Glomerular endothelial cell (primary cell): ENCODE measurements around the gene DHX35. TPM values are rescaled to one million over a fixed set of nuclear protein-coding genes. Genes with fewer than 3 reads are reported as not detected.

Experiments
- DNase-seq: peaks from one replicate; pipeline ENCODE4 v3.0.0-alpha.2; 2011; ENCODE audit warnings: low read depth, low spot score; ENCODE audit errors: extremely low read depth
- total RNA-seq: library from RNA; depleted of rRNA; stranded (reverse); fragments of >200 nt; gene quantifications from 2 replicates; pipeline ENCODE4 v1.2.3, GENCODE V29; 2015

DHX35 gene
- total RNA-seq, 1 donor from 2014 or later: 9.0 TPM

DNA sequence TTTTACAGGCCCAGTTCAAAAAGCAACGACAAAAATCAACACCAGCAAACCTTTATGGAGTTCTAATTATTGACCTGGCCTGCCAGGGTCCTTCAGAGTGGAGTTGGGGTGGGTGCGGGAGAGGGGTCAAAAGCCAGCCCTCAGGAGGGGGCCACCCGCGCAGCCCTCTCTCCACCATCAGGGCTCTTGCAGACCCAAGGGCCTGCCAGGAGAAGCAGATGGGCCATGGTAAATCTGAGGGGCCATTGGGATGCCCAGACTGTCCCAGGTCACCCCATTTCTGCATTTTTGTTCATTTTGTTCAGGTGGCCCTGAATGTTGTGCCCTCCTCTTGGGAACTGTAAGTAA is 88.4 kb downstream of the DHX35 start:
- DNase-seq: no peak

DNA sequence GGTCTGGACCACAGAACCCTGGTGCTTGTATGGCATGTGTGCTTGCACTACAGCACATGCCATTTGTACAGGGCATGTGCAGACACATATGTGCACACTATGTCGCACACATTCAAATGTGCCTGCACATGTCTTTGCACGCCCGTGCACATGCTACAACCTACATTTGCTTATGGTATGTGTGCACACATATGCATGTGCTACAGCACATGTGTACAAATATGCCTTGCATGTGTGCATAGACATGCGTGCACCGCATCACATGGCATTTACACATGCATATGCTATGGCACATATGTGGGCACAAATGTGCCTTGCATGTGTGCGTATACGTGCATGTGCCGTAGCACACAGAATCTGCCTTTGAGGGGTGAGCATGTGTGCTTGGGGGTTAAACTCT is 90.5 kb downstream of the DHX35 start:
- DNase-seq: no peak

DNA sequence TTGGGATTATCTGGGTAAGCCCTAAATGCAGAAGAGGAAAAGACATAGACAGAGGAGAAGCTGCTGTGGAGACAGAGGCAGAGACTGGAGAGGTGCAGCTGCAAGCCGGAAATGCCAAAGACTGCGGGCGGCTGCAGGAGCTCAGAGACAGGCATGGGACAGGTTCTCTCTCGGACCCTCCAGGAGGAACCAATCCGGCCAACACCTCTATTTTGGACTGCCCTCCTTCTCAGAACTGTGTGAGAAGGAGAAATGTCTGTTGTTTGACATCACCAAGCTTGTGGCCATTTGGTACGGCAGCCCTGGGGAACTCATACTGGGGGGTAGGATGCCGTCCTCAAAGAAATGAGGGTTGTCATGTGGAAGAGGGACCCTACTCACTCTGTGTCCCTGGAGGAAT is 95.0 kb downstream of the DHX35 start:
- DNase-seq: no peak

DNA sequence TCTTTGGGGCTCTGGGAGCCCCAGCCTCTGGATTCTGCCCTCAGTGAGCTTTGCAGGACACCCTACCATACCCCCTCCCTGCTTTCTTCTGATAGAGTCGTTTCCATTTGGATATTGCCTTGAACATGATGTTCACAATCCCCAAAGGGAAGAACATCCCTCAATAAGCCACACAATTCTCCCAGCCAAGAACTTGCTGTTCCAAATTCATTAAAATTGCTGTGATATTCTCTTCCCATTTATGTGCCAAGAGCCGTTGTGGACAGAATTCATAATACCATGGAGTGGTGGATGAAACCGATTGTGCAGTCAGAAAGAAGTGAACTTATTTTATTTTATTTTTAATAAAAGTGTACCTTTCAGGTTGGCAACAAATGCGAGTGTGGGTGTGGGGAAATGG is 95.8 kb downstream of the DHX35 start:
- DNase-seq: no peak

DNA sequence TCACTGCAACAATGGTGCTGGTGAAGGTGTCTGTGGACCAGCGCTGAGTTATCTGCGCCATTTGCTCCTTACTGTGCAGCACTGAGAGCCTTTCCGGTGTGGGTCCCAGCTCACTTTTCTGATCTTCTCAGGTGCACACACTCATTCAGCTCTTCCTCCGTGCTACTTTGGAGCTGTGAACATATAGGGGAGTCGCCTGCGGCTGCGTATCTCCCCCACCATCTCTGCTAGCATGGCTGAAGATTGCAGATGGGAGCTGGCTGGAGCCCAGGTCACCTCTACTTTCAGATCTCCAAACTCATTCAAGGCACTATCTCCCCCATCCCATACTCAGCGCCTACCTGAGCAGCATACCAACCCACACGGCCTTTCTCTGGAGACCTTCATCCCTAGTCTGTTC is 96.9 kb downstream of the DHX35 start:
- DNase-seq: no peak

DNA sequence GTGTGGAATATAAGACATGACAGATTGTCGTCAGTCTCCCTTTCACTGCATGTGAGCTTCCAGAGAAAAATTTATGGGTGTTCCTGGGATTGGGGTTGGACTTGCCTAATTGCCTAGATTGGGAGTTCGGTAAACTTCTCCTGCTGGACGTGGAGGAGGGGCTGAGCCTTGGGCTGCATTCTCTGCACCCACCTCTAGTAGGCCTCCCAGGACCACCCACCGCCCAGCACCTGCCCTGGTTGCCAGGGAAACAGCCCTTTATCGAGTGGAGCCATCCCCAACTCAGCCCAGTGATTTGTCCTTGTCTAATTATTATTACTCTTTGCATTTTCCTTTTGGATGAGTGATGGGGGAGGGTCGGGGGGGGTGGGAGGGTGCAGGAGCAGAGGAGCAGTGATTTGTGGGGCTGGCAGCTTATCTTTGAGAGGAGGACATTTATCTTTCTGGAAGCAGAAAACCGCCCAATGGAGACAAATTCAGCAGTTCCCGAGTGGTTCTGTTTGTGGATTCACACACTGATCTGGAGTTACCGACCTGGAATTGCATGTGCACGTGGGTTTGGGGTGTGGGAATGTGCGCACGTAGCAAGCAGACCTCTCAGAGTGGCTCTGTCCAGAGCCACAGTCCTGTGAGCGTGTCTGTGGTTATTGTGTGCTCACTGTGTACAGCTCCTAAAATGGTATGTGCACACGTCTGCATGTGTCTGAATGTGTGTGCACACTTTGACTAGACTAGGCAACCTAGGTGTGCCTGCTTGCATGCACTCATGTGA is 104.5 kb downstream of the DHX35 start:
- no peak for DNase-seq

DNA sequence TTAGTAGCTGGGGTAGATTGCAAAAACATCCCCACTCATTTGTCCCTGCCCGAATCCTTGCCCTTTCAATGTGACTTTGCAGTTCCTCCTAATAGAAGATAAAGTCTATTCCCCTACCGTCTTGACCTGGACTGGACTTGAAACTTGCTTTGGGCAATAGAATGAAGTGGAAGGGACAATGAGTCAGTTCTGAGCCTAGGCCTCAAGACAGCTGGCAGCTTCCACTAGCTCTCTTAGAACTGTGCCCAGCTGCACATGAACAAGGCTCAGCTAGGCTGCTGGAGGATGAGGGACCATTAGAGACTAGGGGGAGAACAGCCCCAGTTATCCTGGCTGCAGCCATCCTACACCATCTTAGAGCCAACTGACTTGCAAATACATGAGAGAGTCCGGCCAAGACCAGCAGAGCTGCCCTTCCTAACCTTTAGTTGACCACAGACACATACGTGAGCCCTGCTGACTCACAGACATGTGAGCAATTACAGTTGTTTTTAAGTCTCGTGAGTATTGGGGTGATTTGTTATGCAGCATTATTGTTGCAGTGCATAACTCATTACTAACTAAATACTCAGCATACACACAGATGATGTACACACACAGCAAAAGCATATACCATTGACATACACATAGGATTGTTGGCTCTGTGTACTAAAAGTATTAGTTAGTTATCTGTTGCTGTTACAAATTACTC is 105.5 kb downstream of the DHX35 start:
- no peak for DNase-seq

DNA sequence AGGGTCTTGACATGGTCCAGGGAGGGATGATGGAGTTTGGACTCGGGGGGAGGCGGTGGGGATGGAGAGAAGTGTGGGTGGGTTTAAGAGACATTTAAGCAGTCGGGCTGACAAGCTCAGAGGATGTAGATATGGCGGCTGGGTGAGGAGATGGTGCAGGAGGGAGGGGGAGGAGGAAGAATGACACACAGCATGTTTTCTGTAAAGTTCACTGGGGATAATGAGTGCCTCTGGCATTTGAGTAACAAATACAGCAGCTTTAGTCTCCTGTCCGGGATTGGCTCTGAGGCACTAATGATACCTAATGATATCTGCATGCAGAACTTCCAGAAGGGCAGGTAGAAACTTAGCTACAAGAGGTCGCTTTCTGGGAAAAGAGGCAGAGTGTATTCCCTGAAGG is 107.8 kb downstream of the DHX35 start:
- no peak for DNase-seq

DNA sequence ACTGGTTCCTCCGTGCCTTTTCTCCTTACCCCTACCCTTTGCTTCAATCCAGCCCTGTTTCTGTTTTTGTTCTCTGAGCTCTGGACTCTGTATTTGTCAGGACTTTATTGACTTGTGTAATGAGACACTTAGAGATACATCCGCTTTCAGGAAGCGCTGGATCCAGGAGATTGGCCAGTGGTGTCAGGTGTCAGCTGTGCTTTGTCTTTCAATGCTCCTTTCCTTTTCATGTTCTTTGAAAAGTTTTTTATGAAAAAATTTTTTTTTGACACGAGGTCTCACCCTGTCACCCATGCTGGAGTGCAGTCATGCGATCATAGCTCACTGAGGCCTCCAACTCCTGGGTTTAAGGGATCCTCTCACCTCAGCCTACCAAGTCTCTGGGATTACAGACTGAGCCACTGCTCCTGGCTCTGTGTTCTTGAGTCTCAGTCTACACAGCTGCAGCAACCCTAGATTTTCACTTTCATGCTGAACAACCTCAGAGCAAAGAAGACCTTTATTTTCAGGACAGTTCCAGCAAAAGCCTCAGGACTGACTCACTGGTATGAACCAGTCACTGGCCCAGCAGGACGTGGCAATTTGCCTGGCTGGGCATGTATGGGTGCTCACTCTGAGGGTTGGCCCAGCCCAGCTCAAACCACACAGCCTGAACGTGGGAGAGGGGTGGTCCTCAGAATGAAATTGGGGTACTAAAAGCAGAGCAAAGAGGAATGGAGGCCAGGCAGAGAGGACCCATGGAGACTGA is 108.5 kb downstream of the DHX35 start:
- DNase-seq: no peak

DNA sequence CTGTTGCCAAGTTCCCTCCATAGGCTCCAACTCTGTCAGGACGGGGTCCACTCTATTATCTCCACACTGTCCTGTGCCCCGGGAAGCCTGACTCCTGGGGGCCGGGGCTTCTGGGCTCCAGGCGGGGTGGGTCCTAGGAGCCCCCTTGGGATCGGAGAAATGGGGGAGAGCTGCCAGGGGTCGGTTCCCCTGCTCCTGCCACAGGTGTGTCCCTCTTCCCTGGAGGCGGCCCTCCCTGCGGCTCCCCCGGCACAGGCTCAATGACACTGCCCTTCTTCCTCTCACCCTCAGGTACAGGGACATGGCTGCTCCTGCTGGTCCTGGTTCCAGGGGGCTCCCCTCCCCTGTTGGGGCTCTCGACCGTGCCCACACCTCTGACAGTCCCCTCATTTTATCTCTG is 110.0 kb downstream of the DHX35 start:
- DNase-seq: no peak

DNA sequence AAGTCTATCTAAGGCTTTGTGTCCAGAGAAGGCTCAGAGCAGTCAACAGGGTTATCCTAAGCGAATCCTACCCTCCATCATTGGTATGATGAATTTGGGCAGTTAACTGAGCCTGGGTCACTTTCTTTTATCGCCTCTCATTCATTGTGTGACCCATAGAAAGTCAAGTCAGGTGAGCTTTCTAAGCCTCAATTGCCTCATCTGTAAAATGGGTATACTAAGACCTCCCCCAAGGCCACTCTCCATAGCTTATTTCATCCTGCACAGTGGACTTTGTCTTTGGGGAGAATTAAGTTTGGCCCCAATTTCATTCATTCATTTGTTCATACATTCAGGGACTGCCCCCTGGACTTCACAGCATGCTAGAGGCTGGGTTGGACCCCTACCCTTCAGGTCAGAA is 110.5 kb downstream of the DHX35 start:
- no peak for DNase-seq

DNA sequence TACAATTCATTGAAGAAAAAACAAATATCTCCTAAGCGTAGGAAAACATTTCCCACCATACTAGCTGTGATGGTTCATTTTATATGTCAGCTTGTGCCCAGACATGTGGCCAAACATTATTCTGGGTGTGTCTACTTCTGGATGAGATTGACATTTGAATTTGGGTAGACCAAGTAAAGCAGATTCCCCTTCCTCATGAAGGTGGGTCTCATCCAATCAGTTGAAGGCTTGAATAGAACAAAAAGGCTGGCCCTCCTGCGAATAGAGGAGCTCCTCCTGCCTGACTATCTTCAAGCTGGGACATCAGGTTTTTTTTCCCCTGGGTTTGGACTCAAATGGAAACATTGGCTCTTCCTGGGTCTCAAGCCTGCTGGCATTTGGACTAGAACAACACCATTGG is 113.6 kb downstream of the DHX35 start:
- DNase-seq: no peak

DNA sequence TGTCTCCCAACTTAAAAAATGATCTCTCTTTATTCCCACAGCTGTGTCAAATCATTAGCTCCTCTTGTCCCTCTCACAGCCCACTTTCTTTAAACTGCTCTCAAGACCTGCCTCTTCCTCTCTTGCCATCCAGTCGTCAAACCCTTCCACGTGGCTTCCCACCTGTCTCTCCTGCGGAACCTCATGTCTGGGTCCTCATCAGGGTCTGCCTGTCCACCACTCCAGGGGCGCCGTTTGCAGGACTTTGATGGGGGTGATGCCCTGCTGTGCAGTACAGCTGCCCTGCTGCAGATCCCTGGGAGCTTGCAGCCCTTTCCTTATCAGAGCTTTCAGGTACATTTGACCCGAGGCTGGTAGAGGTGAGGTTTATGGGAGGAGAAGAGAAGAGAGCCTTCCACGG is 114.8 kb downstream of the DHX35 start:
- no peak for DNase-seq

DNA sequence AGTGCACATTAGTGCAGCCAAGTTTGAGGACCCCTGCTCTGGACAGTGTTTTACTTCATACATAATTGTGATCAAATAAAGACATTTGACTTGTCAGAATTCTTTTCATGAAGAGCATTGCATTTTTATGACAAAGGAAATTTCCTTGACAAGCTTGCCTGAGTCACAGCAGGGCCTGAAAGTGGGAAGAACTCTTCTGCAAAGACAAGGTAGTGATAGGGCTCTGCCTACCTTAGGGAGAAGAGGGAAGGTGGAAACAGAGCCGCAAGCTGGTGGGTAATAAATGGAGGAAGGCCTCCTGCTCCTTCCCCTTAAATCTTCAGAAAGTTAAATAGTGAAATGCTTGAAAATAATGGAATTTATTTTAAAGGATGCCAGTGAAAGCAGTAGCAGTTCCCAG is 118.2 kb downstream of the DHX35 start:
- no peak for DNase-seq

DNA sequence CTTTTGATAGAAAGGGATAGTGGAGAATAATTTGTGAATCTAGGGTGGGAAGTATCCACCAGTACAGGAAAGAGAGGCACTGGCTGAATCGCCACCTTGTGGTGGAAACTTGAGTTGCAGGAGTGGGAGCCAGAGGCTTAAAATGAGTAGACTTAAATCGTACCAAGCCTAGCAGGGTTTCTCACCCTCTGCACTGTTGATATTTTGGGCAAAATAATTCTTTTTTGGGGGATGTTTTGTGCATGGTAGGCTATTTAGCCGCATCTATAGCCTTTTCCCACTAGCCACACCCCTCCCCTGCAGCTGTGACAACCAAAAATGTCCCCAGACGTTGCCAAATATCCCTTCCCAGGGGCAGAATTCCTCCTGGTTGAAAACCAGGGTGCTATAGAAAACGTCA is 119.1 kb downstream of the DHX35 start:
- DNase-seq: peak; percentile 52

DNA sequence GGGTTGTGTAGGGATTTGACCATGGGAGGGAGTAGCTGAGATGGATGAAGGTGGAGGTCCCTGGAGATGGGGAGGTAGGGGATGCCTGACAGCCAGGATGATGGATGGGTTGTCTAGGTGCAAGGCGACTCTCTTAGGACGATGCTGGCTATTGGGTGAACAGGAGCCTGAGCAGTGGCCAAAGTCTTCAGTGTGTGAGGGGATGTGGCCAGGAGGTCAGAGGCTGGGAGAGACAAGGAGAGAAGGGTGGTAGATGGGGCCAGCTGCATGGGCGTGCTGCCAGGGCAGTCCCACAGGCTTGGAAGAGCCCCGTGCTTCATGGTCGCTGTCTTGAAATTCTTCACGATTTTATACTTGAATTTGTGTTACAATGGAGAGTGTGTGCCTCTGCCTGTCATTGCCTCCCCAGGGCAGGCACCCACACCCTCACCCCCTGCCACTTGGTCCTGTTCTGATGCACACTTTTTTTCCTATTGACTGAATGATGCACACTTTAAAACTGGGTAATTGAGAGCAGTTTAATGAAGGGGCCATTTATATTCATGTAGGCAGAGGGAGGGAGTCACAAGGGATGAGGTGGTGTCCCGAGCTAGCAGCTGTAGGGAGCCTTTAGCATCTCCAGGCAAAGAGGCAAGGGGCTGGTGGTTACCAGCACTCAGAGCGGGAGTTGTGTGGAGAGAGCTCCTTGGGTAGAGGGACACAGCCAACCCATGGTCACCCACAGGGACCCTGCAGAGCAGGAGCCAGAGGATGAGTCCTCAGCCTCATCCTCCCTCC is 120.7 kb downstream of the DHX35 start:
- no peak for DNase-seq

DNA sequence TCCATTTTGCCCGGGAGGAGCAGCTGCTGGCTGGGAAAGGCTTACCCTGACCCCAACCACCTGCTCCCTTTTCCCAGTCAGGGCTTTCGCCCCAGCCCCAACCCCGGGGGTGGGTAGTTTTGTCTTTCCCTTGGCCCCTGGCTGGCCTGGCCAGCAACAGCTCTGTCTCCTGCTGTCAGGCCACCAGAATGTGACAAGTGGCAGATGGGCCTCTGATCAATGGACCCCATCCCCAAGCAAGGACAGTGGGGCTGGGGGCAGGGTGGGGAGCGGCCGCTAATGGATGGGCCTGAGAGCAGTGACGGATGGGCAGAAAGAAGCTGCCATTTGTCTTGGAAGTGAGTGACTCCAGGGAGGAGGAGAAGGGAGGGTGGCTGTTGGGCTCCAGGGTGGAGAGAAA is 121.6 kb downstream of the DHX35 start:
- DNase-seq: no peak

DNA sequence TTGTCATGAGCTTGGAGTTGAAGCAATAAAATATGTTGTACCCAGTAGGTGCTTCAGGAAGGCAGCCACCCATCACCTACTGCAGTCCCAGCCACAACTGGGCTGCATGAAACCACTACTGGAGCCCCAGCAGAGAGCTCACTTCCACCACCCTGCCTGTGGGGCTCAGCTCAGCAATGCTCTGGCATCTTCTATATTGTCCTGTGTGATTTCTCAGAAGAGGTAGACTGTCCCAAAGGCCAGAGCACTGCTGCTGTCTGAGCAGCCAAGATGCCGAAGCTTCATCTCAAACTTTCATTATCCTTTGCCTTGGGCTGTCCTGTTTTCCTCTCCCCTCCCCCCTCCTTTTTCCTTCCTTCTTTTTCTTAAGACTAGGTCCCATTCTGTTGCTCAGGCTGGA is 126.9 kb downstream of the DHX35 start:
- DNase-seq: no peak
